Epithelial cell of esophagus (primary cell): ENCODE measurements around the gene NRG2.

ENCODE experiments used
- DNase-seq: peaks from one replicate; pipeline ENCODE4 v3.0.0; 2010; ENCODE audit warnings: low read depth
- H3K4me3 ChIP-seq: 2 replicates; pipeline ENCODE4 v1.5.1; 2011; ENCODE audit warnings: mild to moderate bottlenecking, low read length, control low read depth
- CTCF ChIP-seq: IDR thresholded peaks from 2 replicates; pipeline ENCODE4 v1.5.1; 2011; ENCODE audit warnings: low read depth, mild to moderate bottlenecking, low read length, control low read depth, inconsistent platforms; ENCODE audit not compliant: insufficient read depth; ENCODE audit errors: missing control alignments

Gene NRG2

GRCh38 chr5:139961435-139962157 is 81.5 kb downstream of the NRG2 start:
- H3K4me3 ChIP-seq = no peak overlapping the region
- no peak for DNase-seq
- no peak for TF ChIP-seq CTCF

GRCh38 chr5:139960723-139961383 is 82.2 kb downstream of the NRG2 start:
- H3K4me3 ChIP-seq = no peak overlapping the region
- TF ChIP-seq CTCF = no peak
- DNase-seq = no peak

GRCh38 chr5:139958432-139959148 is 84.5 kb downstream of the NRG2 start:
- H3K4me3 ChIP-seq = no peak overlapping the region
- no peak for DNase-seq
- TF ChIP-seq CTCF = no peak

- TF ChIP-seq CTCF = no peak
- DNase-seq = no peak
- no peak overlapping the region for H3K4me3 ChIP-seq
Observed at GRCh38 chr5:139956342-139956741, 86.8 kb downstream of the NRG2 start.

- no peak for TF ChIP-seq CTCF
- DNase-seq = no peak
- H3K4me3 ChIP-seq = no peak overlapping the region
Observed at GRCh38 chr5:139955616-139956273, 87.4 kb downstream of the NRG2 start.

- no peak for DNase-seq
- no peak for TF ChIP-seq CTCF
- H3K4me3 ChIP-seq = no peak overlapping the region
Observed at GRCh38 chr5:139955053-139955605, 88.0 kb downstream of the NRG2 start.
